NCI-H82 treated with DMSO at 0.1 percent for 48 hours (cell line): ENCODE results near the gene PINLYP.

ENCODE experiments used
- DNase-seq: peaks from one replicate; lab custom pipeline; 2025; ENCODE audit not compliant: unreplicated experiment; lab: John Stamatoyannopoulos, UW

The PINLYP gene

GRCh38 chr19:43548706-43549105, 26.9 kb upstream of the PINLYP start:
- DNase-seq, result no peak

GRCh38 chr19:43551399-43552197, 24.0 kb upstream of the PINLYP start:
- no peak for DNase-seq

- no peak for DNase-seq
These were observed 23.5 kb upstream of the PINLYP start for GRCh38 chr19:43552198-43552450.

GRCh38 chr19:43552616-43553015, 23.0 kb upstream of the PINLYP start:
- peak; percentile 84 for DNase-seq

GRCh38 chr19:43553656-43554055, 21.9 kb upstream of the PINLYP start:
- peak; percentile 80 for DNase-seq

GRCh38 chr19:43554317-43554895, 21.2 kb upstream of the PINLYP start:
- DNase-seq, result no peak

GRCh38 chr19:43555185-43555770, 20.3 kb upstream of the PINLYP start:
- DNase-seq, result peak; percentile 51

GRCh38 chr19:43560687-43561086, 14.9 kb upstream of the PINLYP start:
- DNase-seq, result no peak

- no peak for DNase-seq
These were observed 14.2 kb upstream of the PINLYP start for GRCh38 chr19:43561139-43561970.

GRCh38 chr19:43562226-43562697, 13.3 kb upstream of the PINLYP start:
- no peak for DNase-seq

GRCh38 chr19:43562698-43563241, 12.8 kb upstream of the PINLYP start:
- DNase-seq, result no peak

- DNase-seq, result no peak
These were observed 11.7 kb upstream of the PINLYP start for GRCh38 chr19:43563816-43564457.

- DNase-seq, result no peak
These were observed 10.8 kb upstream of the PINLYP start for GRCh38 chr19:43564800-43565199.

GRCh38 chr19:43569657-43570056, 5.9 kb upstream of the PINLYP start:
- DNase-seq, result no peak

- DNase-seq, result no peak
These were observed 5.3 kb upstream of the PINLYP start for GRCh38 chr19:43570174-43570791.

- no peak for DNase-seq
These were observed 3.4 kb upstream of the PINLYP start for GRCh38 chr19:43572171-43572588.

GRCh38 chr19:43574424-43575155, 1.0 kb upstream of the PINLYP start:
- DNase-seq, result peak; percentile 33

- no peak for DNase-seq
These were observed 616 bp downstream of the PINLYP start for GRCh38 chr19:43575955-43576878.

- DNase-seq, result no peak
These were observed 3.2 kb downstream of the PINLYP start for GRCh38 chr19:43578787-43579186.
